Activated CD4-positive, CD25-positive, alpha-beta regulatory T cell treated with anti-CD3 and anti-CD28 coated beads, Interleukin-2, amount 50 U/mL, for 16 hours (primary cell): ENCODE results near the gene NPFF.

Source experiments
- DNase-seq: peaks from one replicate; pipeline ENCODE4 v3.0.0-alpha.2; 2020; ENCODE audit warnings: low read depth, low spot score

Gene NPFF

DNA sequence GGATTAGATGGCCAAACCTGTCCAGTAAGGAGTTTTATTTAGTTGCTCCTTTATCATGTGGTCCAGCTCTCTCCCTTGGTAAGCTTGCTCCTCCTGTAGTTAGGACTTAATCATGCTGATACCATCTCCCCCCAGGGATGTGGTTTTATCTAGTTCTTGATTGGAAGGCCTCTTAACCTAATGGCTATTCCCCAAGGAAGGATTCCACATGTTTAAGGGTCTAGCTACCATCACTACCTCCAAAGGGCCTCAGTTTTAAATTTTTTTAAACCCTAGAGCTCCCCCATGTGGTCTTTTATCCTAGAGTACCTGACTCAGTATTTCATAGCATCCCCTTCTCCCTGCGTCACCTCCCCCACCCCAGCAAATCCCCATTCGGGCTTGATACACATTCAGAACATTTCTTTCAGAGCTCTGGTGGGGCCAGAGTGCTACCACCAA lies 30.5 kb downstream of the NPFF start:
- no peak for DNase-seq

DNA sequence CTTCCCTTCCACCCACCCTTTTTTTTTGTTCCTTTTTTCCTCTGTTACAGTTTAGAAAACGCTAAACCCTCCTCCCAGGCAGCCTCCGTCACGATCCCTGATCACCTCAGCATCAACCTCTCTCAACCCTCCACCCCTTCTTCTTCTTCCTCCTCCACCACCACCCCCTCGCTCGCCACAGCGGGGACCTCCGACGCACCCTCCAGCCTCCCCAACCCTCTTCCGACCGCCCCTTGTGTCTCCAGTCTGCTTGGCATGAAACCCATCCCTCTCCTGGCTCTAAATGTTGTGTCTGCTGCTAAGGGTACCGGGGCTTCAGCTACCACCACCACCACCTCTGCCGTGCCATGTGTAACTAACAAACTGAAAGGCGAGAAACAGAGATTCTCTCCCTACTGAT lies 32.5 kb downstream of the NPFF start:
- no peak for DNase-seq

DNA sequence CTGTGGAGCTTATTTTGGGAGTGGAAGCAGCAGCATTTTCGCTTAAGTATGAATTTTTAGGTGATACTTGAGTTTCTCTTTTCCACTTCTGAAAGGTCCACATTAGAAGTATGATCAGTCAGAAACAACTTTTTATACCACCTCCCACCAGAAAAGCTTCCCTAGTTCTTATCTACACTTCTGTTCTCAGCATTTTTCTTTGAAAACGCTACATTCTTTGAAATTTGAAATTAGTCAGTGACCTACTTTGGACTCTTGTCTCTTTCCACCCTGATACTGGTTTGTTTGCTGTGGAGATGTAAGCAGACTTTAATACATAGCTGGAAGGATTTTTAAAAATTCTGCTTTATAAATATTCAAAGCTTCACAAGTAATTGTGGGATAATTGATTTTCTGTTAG lies 33.2 kb downstream of the NPFF start:
- no peak for DNase-seq

DNA sequence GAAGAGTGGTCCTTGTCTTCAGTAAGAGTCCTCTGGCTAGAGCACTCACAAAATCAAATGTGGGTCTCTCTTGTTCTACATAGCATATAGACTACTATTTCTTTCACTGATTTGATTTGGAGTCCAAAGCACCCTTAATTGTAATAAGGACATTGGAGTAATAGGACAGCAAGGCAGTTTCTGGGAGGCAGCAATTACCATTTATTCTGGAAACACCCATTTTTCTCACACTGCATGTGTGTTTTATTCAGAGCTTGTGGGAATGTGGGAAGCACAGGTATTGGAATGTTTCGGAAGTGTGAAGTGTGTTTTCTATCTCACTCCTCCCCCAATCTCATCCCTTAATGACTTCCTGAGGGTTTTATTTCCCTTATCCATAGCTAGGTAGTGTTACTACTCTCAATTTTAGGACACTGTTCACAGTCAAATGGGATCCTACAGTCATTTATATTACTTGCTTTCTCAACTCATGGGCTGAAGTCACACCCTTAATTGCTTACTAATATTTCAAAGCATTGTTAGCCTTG lies 35.2 kb downstream of the NPFF start:
- no peak for DNase-seq

DNA sequence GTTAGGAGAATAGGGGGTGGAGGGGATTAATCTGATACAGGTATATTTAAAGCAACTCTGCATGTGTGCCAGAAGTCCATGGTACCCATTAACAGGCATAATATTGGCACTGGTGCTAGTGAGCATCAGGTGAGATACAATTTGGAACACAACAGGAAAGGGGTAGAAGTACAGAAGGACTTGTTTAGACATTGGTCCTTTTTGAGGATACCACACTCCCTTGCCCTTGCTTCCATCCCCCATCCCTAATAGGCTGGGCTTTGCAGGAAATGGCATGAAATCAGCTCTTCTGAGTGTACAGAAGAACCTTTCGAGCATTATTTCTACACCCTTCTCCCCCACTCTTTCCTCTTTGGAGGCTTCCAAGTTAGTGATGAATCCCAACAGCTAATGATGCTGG lies 39.0 kb downstream of the NPFF start:
- no peak for DNase-seq

DNA sequence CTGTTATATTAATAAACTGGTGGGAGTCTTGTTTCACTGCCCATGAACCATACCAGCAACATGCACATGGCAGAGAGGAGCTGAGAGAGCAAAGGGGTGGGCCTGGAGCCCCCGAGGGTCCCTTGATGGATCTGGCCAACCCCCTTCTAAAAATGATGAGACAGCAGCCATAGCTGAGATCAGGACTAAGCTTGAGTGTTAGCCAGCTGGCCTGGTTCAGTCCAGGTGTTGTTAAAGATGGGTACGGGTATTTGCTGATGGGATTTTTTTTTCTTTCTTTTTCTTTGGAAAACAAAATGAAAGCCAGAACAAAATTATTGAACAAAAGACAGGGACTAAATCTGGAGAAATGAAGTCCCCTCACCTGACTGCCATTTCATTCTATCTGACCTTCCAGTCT lies 39.4 kb downstream of the NPFF start:
- DNase-seq: no peak

DNA sequence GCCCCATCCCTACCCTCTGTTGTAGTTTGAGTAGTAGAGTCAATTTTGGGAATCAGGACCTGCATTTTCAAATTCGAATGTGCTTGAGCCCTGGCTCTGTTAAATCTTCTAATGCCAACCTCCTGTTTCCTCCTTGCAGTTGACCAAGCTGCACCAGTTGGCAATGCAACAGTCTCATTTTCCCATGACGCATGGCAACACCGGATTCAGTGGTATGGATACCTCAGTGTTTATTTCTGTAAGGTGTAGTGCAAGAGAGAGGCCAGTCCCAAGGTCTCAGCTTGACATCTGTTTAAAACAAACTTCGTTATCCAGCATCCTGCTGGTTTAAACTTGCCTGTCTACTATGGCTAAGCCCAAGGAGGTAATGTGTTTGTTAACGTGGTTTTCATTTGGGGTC lies 40.2 kb downstream of the NPFF start:
- no peak for DNase-seq

DNA sequence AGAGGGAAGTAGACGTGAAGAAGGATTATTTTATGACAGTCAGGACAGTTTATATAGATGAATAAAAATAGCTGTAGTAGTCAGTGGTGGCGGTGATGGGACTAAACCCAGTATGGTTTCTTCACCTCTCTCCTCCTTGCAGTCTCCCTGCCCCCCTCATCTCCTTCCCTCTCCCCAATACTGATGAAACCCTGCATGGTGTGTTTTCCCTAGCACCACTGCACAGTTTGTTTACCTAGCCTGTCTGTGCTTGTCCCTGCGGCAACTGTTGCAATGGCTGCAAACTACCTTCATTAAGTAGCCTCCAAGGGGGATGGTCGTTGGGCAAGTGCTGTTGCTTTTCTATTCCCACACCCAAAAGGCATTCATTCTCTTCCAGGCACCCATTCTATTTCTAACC lies 40.6 kb downstream of the NPFF start:
- no peak for DNase-seq

DNA sequence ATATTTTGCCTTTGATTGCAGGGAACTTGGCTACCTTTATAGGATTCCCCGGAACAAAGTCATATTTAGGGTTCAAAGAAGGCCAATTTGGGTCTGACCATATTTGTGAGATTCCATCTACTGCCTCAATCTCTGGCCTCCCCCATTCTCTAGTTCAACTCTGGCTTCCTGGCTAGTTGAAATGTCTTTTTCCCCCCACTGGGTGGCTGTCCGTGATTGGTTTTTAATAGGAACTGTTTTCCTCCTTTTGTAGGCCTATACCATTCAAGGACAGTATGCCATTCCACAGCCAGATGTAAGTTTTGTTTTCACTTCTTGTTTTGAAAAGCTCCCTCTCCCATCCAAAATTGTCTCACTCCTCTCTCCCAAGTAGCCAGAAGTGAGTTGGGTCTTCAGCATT lies 41.6 kb downstream of the NPFF start:
- DNase-seq: no peak

DNA sequence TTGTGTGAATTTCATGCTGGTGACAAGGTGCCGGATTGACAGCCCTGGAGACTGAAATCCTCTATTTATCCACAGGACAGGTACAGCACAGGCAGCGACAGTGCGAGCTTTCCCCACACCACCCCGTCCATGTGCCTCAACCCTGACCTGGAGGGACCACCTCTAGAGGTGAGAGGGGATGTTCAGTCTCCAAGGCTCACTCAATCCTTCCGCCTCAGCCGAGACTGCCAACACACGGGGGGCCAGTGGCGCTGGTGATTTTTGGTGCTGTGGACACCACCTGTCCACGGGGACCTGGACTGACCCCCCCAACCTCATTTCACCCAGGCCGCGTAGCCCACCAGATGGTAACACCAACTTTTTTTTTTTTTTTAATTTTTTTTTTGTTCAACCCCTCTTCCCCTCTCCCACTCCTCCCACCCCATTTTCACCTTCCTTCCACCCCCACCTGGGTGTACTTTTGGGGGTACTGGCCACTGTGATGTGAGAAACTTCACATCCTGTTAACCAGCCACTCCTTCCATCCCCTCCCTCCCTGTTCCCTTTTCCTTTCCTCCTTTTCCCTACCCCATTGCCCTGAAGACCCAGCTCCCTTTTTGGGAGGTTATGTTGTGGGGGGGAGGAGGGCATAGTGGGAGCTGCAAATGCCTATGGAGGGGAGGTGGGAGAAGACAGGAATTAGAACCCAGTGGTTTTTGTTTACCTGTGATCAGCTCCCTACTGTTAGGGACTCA lies 42.4 kb downstream of the NPFF start:
- DNase-seq: no peak

DNA sequence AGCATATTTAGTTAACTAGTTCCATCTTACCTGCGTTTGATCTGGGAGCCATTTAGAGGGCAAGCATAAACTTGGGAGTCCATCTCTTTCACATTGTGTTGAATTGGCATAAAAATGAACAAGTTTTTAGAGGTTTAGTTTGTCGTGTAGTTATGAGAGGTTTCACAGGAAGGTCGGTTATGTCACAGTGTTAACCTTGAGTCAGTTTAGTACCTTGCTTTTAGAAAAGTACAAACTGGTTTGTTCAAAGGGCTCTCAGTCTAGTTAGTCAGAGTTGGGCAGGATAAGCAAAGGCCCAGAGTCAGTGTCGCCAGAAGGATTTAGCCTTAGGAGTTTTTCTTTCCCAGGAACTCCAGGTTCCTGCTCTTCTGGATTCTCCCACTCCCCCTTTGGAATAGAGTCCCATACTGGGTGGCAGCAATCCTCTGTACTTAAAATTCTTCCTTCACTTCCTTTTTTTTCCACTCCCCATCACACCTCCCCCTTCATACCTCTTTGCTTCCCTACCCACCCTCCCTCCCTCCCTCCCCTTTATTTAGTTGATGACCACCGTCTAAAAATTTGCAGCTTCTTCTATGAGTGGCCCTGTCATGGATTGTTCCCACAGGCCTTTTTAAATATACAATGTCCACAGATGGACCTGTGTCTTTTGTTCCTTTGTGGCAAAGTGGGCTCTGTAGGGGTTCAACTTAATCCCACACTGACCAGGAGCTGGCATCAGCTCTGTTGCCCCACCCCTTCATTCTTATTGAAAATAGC lies 43.3 kb downstream of the NPFF start:
- no peak for DNase-seq

DNA sequence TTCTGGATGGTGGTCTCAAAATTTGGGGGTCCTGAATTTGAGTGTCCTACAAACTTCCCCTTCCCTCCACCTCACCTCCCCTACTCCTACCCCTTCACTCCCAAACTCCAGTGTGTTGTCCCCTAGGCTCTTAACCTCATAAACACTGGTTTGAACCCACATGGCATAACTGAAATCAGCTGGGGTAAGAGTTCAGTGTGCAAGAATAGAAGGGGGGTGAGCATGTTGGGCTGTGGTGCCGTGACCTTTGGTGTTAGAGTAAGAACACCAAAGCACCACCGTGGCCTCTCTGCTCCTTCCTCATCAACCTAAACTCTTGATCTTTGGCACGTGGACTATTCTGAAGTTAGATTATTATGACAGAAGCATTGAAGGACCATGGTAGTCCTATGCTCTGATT lies 44.3 kb downstream of the NPFF start:
- no peak for DNase-seq

DNA sequence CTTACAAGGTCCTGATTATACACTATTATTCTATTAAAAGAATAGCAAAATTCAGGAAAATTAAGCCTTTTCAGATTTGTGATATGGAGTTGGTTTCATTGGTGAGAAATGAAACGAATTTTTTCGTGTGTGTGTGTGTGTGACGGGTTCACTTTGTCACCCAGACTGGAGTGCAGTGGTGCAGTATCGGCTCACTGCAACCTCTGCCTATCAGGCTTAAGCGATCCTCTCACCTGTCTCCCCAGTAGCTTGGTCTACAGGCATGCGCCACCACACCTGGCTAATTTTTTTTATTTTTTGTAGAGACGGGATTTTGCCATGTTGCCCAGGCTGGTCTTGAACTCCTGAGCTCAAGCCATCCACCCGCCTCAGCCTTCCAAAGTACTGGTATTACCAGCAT lies 45.7 kb downstream of the NPFF start:
- no peak for DNase-seq

DNA sequence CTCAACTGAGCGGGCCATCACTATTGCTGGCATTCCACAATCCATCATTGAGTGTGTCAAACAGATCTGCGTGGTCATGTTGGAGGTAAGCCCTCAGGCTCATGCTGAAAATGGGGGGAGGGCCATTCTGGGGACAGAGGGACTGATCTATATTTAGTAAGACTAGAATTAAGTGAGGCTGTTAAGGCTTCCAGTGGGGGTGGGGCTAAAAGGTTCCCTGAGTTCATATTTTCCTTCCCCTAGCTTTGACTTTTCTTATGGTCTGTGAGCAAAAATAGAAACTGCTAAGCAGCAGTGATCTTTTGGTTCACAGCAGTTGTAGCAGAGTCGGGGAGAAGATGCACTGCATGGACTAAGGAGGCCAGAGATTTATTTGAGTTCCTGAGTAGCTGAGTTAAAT lies 46.2 kb downstream of the NPFF start:
- no peak for DNase-seq

DNA sequence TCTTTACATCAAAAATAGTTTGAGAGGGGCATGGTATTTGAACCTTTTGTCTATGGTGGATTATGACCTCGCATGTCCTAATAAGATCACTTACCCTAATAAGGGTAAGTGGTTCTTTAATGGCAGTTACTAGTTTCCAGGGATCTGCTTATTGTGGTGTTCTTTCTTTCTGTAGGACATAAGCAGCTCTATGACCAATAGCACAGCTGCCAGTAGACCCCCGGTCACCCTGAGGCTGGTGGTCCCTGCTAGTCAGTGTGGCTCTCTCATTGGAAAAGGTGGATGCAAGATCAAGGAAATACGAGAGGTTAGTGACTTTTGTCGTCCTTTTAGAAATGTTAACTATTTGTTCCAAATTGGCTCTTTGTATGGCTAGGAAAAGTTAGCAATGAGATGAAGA lies 48.2 kb downstream of the NPFF start:
- DNase-seq: no peak
